Retinal pigment epithelial cell (primary cell): ENCODE measurements around the gene UBE2QL1.

Source experiments
- DNase-seq: peaks from one replicate; pipeline ENCODE4 v3.0.0-alpha.2; 2010; ENCODE audit warnings: low read depth
- H3K4me3 ChIP-seq: 2 replicates; pipeline ENCODE4 v1.5.1; 2011; ENCODE audit warnings: mild to moderate bottlenecking, low read length, control low read depth, moderate library complexity
- TF ChIP-seq, protein P1 (sequence below): conservative IDR thresholded peaks from 2 replicates; pipeline ENCODE4 v1.5.1; 2011; ENCODE audit warnings: low read depth, low read length, control low read depth, inconsistent platforms

The UBE2QL1 gene

DNA sequence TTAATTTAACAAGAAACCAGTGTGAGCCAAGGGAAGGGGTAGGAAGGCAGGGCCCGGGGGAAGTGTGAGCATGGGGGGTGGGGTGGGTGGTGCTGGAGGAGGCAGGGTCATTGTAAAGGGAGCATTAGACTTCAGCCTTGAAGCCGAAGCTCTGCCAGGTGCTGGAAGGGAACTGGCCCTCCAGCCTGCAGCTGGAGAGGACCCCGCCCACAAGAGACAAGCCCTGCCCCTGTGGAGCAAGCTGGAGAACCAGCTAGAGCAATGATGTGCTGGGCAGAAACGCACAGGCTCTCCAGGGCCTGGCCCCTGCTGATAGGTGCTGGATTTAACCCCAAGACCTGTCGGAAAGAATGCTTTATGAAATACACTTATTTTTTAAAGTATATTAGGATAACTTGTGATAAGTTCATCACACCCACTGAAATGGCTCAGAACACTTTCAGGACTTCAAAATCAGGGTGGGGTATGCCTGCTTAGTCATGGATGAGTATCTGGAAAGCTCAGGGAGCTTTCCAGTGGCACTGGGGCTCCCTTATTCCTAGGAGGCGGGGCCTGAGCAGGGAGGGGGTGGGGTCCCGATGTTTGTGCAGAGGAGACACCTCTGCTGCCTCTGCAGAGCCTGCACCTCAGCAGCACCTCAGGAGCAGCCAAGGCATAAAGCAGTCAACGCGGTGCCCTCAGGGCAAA lies 27.1 kb downstream of the UBE2QL1 start:
- no peak for DNase-seq
- H3K4me3 ChIP-seq = no peak overlapping the region
- TF ChIP-seq, protein P1, sequence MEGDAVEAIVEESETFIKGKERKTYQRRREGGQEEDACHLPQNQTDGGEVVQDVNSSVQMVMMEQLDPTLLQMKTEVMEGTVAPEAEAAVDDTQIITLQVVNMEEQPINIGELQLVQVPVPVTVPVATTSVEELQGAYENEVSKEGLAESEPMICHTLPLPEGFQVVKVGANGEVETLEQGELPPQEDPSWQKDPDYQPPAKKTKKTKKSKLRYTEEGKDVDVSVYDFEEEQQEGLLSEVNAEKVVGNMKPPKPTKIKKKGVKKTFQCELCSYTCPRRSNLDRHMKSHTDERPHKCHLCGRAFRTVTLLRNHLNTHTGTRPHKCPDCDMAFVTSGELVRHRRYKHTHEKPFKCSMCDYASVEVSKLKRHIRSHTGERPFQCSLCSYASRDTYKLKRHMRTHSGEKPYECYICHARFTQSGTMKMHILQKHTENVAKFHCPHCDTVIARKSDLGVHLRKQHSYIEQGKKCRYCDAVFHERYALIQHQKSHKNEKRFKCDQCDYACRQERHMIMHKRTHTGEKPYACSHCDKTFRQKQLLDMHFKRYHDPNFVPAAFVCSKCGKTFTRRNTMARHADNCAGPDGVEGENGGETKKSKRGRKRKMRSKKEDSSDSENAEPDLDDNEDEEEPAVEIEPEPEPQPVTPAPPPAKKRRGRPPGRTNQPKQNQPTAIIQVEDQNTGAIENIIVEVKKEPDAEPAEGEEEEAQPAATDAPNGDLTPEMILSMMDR = no peak

DNA sequence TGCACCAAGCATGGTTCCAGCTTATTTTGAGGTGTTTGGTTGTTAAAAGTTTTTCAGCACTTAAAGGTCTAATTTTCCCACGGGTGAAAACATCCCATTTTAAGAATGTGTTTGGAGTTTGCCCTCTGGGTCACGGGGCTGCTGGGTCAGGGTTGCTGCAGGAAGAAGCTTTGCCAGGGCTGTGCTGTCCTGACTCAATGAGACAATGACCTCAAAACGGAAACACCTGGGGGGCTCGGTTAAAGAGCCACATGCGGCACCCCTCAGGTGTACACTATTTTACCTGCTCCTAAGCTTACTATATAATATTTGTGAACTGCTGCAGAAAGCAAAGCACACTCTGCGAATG lies 27.6 kb downstream of the UBE2QL1 start:
- TF ChIP-seq, protein P1 = no peak
- no peak for DNase-seq
- H3K4me3 ChIP-seq = no peak overlapping the region

DNA sequence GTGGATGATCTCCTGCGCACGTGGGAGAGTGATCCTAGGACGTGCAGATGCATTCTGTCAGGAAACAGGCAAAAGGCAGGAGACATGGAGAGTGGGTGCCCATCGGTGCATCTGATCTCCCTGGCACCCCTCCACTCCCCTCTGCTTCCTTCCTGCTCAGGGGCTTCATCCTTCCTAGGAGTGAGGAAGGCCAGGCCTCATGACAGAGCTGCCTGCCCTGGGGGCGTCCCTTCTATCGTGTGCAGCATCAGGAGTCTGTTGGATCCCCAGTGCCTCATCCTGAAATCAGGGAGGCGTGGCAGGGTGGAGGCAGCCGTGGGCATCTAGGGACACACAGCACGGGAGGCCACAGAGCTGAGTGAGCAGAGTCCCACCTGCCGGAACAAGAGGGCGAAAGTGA lies 30.1 kb downstream of the UBE2QL1 start:
- no peak for DNase-seq
- TF ChIP-seq, protein P1 = no peak
- no peak overlapping the region for H3K4me3 ChIP-seq

DNA sequence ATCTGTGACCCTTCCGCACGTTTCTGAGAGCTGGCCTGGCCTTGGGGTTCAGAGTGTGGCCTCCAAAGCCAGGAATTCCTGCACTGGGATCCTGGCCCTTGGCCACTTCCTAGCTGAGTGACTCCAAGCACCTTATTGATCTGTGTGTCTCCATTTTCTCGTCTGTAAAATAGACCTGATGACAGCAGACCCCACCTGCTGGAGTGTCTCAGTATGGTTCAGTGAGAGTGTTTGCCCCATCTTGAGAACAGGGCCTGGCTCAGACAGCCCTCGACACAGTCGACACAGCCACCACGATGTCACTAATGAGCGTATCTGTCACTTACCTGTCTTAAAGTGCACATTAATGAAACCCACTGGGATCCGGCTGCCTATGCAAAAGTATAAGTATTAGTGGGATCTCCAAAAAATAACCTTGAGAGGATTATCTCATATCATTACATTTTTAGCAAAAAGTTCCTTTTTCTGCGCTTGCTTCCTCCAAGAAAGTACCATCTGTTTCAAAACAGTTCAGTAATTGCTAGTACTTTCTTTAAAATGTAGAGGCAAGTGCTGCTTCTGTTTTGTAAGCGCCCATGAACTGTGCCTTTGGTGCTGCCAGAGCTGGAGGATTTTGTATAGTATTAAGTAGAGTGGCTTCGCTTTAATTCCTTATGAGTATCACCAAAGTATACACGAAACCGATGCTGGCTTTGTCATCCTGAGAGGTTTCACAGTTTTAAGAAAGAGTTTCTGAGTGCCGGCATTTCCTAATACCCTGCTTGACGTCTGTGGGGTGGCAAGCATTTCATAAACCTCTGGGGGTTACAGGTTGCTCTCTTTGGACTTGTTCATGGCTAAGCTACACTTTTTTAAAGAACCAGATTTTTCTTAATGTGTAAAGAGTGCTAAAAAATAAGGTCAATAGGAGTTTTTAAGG lies 31.7 kb downstream of the UBE2QL1 start:
- TF ChIP-seq, protein P1 = no peak
- H3K4me3 ChIP-seq = no peak overlapping the region
- DNase-seq = no peak

DNA sequence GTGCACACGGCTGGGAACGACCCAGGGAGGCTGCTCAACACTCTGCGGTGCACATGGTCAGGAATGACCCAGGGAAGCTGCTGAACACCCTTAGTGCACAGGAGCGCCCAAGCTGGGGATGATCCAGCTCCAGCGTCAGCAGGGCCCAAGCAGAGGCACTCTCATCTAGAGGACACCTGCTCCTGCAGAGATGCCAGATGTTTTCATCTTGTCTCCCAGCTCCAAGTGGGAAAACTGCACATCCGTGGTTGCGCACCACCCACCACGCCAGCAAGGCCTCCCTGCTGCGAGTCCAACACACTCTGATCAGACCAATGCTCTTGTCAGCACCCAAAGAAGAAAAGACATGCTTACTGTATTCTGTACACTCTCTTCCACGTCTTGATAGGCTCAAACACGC lies 34.1 kb downstream of the UBE2QL1 start:
- TF ChIP-seq, protein P1 = no peak
- no peak overlapping the region for H3K4me3 ChIP-seq
- DNase-seq = no peak

DNA sequence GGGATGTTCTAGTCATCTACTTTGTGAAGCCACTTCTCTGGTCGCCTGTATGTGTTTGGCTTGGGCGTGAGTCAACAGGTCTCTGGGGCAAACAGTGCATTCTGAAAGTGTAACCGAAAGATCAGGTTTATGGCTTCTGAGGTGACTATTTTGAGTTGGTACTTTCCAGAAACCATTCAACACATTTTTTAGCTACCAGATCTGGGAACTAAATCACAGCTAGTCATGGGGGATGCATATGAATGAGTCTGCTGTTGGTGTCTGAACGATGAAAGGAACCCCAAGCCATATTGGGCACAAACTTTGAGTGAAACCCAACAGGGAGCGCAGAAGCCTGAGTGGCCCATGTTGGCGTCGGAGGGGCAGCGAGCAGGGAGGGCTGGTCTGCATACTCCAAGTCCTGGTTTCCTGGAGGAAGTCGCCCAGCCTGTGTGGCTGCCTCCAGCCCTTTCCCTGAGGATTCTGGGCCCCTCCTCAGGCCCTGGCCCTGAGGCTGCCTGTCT lies 35.3 kb downstream of the UBE2QL1 start:
- no peak overlapping the region for H3K4me3 ChIP-seq
- no peak for DNase-seq
- TF ChIP-seq, protein P1 = no peak
